ENCODE results near the gene CAPG.

The CAPG gene, protein sequence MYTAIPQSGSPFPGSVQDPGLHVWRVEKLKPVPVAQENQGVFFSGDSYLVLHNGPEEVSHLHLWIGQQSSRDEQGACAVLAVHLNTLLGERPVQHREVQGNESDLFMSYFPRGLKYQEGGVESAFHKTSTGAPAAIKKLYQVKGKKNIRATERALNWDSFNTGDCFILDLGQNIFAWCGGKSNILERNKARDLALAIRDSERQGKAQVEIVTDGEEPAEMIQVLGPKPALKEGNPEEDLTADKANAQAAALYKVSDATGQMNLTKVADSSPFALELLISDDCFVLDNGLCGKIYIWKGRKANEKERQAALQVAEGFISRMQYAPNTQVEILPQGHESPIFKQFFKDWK

DNA sequence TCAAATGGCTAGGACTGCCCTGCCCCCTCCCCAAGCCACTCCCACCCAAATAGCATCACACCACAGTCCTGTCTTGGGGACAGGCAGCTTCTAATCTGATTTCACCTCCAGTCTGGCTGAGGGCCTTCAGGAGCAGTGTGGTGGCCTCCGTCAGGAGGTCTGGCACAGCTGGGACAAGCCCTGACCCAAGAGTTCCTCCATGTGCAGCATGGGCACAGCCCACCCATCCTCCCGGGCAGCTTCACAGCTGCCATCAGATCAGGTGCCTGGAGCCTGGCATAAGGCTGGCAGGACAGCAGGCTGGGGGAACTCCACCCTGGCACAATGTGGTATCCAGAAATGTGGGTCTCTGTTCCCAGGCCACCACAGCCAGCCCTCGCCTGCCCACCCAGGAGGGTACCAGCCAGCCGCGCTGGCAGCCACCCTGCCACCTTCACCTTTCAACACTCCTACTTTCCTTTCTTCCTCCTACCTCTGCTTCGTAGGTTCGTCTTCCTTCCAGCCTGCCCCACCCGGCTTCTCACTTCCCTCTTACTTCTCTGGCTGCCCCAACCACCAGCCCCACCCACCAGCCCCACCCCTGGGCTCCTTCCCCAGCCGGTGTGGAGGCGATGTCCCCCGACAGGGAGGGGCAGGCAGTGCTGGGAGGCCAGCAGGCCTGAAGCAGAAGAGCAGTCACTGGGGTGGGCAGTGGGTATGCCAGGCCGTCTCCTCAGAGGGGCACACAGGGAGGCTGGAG lies at the start of gene CAPG:
Gene CAPG, minus strand, starts transcription at position 522 of the 739 bp plus-strand sequence. CDS start 8,221 bp downstream, outside the sequence.
- no peak for DNase-seq (ENCODE audit: low read depth)
- TF ChIP-seq, protein P1, sequence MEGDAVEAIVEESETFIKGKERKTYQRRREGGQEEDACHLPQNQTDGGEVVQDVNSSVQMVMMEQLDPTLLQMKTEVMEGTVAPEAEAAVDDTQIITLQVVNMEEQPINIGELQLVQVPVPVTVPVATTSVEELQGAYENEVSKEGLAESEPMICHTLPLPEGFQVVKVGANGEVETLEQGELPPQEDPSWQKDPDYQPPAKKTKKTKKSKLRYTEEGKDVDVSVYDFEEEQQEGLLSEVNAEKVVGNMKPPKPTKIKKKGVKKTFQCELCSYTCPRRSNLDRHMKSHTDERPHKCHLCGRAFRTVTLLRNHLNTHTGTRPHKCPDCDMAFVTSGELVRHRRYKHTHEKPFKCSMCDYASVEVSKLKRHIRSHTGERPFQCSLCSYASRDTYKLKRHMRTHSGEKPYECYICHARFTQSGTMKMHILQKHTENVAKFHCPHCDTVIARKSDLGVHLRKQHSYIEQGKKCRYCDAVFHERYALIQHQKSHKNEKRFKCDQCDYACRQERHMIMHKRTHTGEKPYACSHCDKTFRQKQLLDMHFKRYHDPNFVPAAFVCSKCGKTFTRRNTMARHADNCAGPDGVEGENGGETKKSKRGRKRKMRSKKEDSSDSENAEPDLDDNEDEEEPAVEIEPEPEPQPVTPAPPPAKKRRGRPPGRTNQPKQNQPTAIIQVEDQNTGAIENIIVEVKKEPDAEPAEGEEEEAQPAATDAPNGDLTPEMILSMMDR (IDR thresholded peaks at IDR 0.05; ENCODE audit: low read depth, low read length, missing control alignments): no peak
- no peak within 1 kb of the TSS for H3K4me3 ChIP-seq (ENCODE audit: low read depth, low read length)
- in situ Hi-C loops (cut with HindIII; ENCODE audit: low sequenced_read_pairs): no loop called here

DNA sequence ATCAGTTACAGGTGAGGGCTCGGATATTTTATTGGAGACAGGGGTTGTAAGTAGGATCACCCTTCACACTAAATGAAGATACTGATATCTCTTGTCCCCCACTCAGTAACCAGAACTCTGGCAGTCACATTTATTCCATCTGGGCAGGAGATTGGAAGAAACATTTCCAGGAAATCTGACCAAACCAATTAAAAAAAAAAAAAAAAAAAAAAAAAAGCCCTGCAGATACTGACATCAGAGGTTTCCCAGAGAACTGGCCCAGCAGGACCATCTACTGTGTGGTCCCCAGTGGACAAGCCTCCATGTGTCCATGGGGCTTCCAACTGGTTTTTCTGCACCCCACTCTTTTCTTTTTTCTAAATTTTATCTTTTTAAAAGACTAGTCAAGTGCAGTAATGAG lies 49.6 kb upstream of the CAPG start:
- TF ChIP-seq, protein P1 (IDR thresholded peaks at IDR 0.05; ENCODE audit: low read depth, low read length, missing control alignments): no peak

DNA sequence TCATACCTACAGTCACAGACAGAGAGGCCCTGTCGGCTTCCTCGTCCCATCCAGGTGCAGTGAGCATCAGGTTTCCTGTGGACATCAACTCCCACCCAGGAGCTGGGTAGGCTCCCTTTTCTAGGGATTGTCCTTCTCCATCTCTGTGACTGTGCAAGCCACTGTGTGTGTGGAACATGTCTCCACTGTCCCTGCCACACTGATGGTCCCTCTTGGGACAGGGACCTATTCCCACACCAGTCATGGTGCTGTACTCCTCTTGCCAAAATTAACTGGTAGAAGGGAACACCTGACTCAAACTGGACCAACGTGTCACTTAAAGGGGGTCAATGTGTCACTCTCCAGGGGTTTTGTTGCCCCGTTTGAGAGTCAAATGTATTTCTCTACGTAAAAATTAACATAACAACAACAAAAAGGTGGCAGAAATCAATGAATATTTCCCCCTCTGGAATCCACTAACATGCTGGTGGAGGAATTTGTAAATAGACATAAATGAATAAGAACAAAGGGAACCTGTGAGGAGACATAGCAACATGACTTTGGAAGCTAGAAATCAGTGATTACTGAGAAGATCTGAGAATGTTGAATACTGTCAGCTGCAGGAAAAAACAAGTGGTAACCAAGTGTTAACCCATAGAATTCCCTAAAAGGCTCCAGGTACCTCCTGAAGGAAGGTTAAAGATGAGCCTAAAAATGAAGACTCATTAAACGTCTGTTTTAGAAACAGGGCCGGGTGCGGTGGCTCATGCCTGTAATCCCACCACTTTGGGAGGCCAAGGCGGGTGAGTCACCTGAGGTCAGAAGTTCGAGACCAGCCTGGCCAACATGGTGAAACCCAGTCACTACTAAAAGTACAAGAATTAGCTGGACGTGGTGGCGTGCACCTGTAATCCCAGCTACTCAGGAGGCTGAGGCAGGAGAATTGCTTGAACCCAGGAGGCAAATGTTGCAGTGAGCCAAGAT lies 48.7 kb upstream of the CAPG start:
- in situ Hi-C loops (cut with HindIII; ENCODE audit: low sequenced_read_pairs): no loop called here
- TF ChIP-seq, protein P1 (IDR thresholded peaks at IDR 0.05; ENCODE audit: low read depth, low read length, missing control alignments): no peak
- DNase-seq (ENCODE audit: low read depth): no peak
- H3K4me3 ChIP-seq (ENCODE audit: low read depth, low read length): no peak overlapping the region

More for the DNA sequence above, 49.6 kb upstream of the CAPG start:
- no peak for DNase-seq (ENCODE audit: low read depth)
- no peak overlapping the region for H3K4me3 ChIP-seq (ENCODE audit: low read depth, low read length)
- in situ Hi-C loops (cut with HindIII; ENCODE audit: low sequenced_read_pairs): loop anchor here (5.0 kb wide), 1 partner anchor 38 kb away; no protein-coding TSS in a partner anchor

DNA sequence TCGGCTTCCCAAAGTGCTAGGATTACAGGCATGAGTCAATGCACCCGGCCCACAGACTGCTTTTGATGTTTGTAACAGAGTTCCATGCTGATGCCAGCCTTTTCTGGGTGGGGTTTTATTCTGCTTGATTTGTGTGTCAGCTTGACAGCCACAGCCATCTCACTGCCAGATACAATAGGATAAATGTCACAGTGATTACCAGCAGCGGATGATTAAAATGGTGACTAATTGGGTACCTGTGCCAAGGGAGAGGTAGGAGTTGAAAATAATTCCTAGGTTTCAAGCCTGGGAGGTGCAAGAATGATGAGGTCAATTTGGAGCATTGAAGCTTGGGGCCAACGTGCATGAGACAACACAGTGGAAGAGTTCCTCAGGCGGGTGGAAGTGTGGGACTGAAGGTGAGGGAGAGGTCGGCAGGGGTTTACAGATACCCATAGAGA lies 47.7 kb upstream of the CAPG start:
- TF ChIP-seq, protein P1 (IDR thresholded peaks at IDR 0.05; ENCODE audit: low read depth, low read length, missing control alignments): no peak
- no peak for DNase-seq (ENCODE audit: low read depth)
- H3K4me3 ChIP-seq (ENCODE audit: low read depth, low read length): no peak overlapping the region
- in situ Hi-C loops (cut with HindIII; ENCODE audit: low sequenced_read_pairs): no loop called here

DNA sequence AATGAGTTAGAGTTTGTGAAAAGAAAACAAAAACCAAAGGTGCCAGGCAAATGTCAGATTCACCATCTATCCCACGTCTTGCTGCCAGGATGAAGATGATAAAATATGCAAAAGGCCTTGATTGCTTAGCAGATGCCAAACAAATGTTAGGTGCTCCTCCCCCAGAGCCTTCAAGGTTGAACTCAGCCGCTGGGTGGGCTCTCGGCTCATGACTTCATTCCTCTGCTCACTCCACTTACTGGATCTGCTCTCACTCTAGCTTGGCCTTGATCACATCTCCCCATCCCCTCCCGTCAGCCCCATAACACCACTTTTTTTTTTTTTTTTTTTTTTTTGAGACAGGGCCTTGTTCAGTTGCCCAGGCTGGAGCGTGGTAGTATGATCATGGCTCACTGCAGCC lies 46.9 kb upstream of the CAPG start:
- DNase-seq (ENCODE audit: low read depth): no peak

More for the DNA sequence above, 46.9 kb upstream of the CAPG start:
- TF ChIP-seq, protein P1 (IDR thresholded peaks at IDR 0.05; ENCODE audit: low read depth, low read length, missing control alignments): no peak
- no peak overlapping the region for H3K4me3 ChIP-seq (ENCODE audit: low read depth, low read length)
- in situ Hi-C loops (cut with HindIII; ENCODE audit: low sequenced_read_pairs): no loop called here

All from astrocyte of the cerebellum (primary cell).